Nucleus accumbens (tissue), 56 donors: ENCODE measurements around the gene ANKS1A.
"Not testable (repeated sequence)": the region's sequence is repeated elsewhere in the genome, so short reads cannot be mapped to it uniquely, and the experiment has no call there.

Source experiments
- DNase-seq, 56 donors: peaks; one replicate each; lab custom pipeline; 2025; lab: John Stamatoyannopoulos, UW

The ANKS1A gene

GRCh38 chr6:34884996-34885395 is 4.1 kb upstream of the ANKS1A start:
- no peak for DNase-seq

- DNase-seq = not testable (repeated sequence)
These were observed 3.2 kb upstream of the ANKS1A start for GRCh38 chr6:34885837-34886236.

GRCh38 chr6:34887753-34888513 is 1.1 kb upstream of the ANKS1A start, which contains the start of gene TAF11:
Gene TAF11, minus strand, starts transcription at chr6:34888042. Its CDS starts 85 bp downstream, at chr6:34887957.
- peak in 55 of 56 donors; percentile 32 to 96 (median 84) for DNase-seq

- DNase-seq = no peak
These were observed 570 bp upstream of the ANKS1A start for GRCh38 chr6:34888514-34888856.

GRCh38 chr6:34890533-34890925 is 1.5 kb downstream of the ANKS1A start:
- no peak for DNase-seq

GRCh38 chr6:34891296-34891695 is 2.2 kb downstream of the ANKS1A start:
- DNase-seq = no peak

GRCh38 chr6:34894693-34895092 is 5.6 kb downstream of the ANKS1A start:
- DNase-seq = no peak

GRCh38 chr6:34897130-34897529 is 8.1 kb downstream of the ANKS1A start:
- DNase-seq = no peak

GRCh38 chr6:34897716-34898115 is 8.7 kb downstream of the ANKS1A start:
- no peak for DNase-seq

- not testable (repeated sequence) for DNase-seq
These were observed 10.7 kb downstream of the ANKS1A start for GRCh38 chr6:34899748-34900147.

GRCh38 chr6:34900321-34901031 is 11.4 kb downstream of the ANKS1A start:
- no peak for DNase-seq

GRCh38 chr6:34901930-34902329 is 12.9 kb downstream of the ANKS1A start:
- no peak for DNase-seq

- no peak for DNase-seq
These were observed 16.0 kb downstream of the ANKS1A start for GRCh38 chr6:34904990-34905613.

GRCh38 chr6:34906826-34907225 is 17.8 kb downstream of the ANKS1A start:
- DNase-seq = no peak

GRCh38 chr6:34908194-34908593 is 19.1 kb downstream of the ANKS1A start:
- DNase-seq = no peak

- DNase-seq = no peak
These were observed 20.3 kb downstream of the ANKS1A start for GRCh38 chr6:34909320-34909883.

GRCh38 chr6:34911822-34912221 is 22.8 kb downstream of the ANKS1A start:
- DNase-seq = no peak

GRCh38 chr6:34912715-34913464 is 23.8 kb downstream of the ANKS1A start:
- no peak for DNase-seq

GRCh38 chr6:34914358-34914757 is 25.3 kb downstream of the ANKS1A start:
- no peak for DNase-seq

GRCh38 chr6:34916348-34916967 is 27.4 kb downstream of the ANKS1A start:
- DNase-seq = no peak
